ENCODE measurements around the gene TSPYL6. TPM values are rescaled to one million over a fixed set of nuclear protein-coding genes. Genes with fewer than 3 reads are reported as not detected.

TSPYL6 gene
- total and polyA plus RNA-seq, 2 donors (not counting 3 experiments of a cell fraction or from before 2014, with no cell fraction given) = 0.03 TPM; not detected in 1

GRCh38 chr2:54261537-54261936 is 5.5 kb upstream of the TSPYL6 start:
- no peak overlapping the region for H3K4me3 ChIP-seq (replicated peaks in 1 of 3; ENCODE audit: insufficient read depth in 1 of 3, low read depth in 1 of 3, low read length in 3 of 3)
- no peak overlapping the region for H3K4me2 ChIP-seq (ENCODE audit: insufficient read depth, low read length)
- no peak overlapping the region for H3K27ac ChIP-seq (ENCODE audit: insufficient read depth, low read depth, low read length)
- intact Hi-C loops (cut with micrococcal nuclease) (no loop called here), dilution Hi-C loops (cut with MboI; ENCODE audit: extremely low pct_ligation_motif_present, low sequenced_read_pairs) (no loop called here)
- H3K9me3 ChIP-seq (replicated peaks; ENCODE audit: control insufficient read depth, insufficient read depth, low read length) = no peaks in the 10 kb centered on the region
- BruUV-seq (replicated peaks) = no TSS peak
- ChIA-PET POLR2A (no interaction called here), CTCF (no interaction called here)
- peaks cover 0 to 3% of the 10 kb centered on the region in 2 experiments for H3K27me3 ChIP-seq (ENCODE audit: control insufficient read depth in 2 of 2, insufficient read depth in 2 of 2, low read length in 2 of 2)
- TF ChIP-seq MAX (IDR thresholded peaks at IDR 0.05; ENCODE audit: insufficient read depth, insufficient read length) (no peak), JUN (IDR thresholded peaks at IDR 0.05; ENCODE audit: borderline replicate concordance, insufficient read depth, insufficient read length, low read depth) (no peak), CTCF (IDR thresholded peaks at IDR 0.05; ENCODE audit: extremely low read depth in 1 of 2, insufficient read depth in 1 of 2, low read depth in 1 of 2, low read length in 2 of 2) (no peak), POLR2AphosphoS5 (IDR thresholded peaks at IDR 0.05; ENCODE audit: insufficient read depth, low read depth, low read length) (no peak)
- H3K36me3 ChIP-seq (ENCODE audit: control insufficient read depth in 2 of 2, extremely low read depth in 1 of 2, insufficient read depth in 2 of 2, low read length in 2 of 2) = no peaks in the 10 kb centered on the region
- H2AFZ ChIP-seq (ENCODE audit: low read depth, low read length) = no peak overlapping the region
- FAIRE-seq (no peak), DNase-seq (ENCODE audit: low read depth, low spot score) (peak; percentile 3)
- H4K20me1 ChIP-seq (replicated peaks; ENCODE audit: control insufficient read depth, extremely low read depth, insufficient read depth, low read length) = no peaks in the 10 kb centered on the region
- H3K79me2 ChIP-seq (ENCODE audit: control insufficient read depth, insufficient read depth, low read length) = no peaks in the 10 kb centered on the region
- H3K9me1 ChIP-seq (replicated peaks; ENCODE audit: control insufficient read depth, extremely low read depth, insufficient read depth, low read length) = no peaks in the 10 kb centered on the region
- H3K4me1 ChIP-seq (ENCODE audit: control insufficient read depth, extremely low read depth, insufficient read depth, low read length) = no peaks in the 10 kb centered on the region
- no peak overlapping the region for H3K9ac ChIP-seq (replicated peaks; ENCODE audit: extremely low read depth, insufficient read depth, low read length)

GRCh38 chr2:54260241-54260595 is 4.2 kb upstream of the TSPYL6 start:
- no peaks in the 10 kb centered on the region for H3K9me3 ChIP-seq (replicated peaks; ENCODE audit: control insufficient read depth, insufficient read depth, low read length)
- H3K79me2 ChIP-seq (ENCODE audit: control insufficient read depth, insufficient read depth, low read length) = no peaks in the 10 kb centered on the region
- CTCF ChIA-PET = interaction anchor here (1.7 to 1.8 kb wide), 2 partner anchors 19 to 32 kb away, joined by 4 to 5 read pairs; no protein-coding TSS in a partner anchor
- H2AFZ ChIP-seq (ENCODE audit: low read depth, low read length) = no peak overlapping the region
- intact Hi-C loops (cut with micrococcal nuclease) = no loop called here
- H3K4me1 ChIP-seq (ENCODE audit: control insufficient read depth, extremely low read depth, insufficient read depth, low read length) = no peaks in the 10 kb centered on the region
- POLR2A ChIA-PET = no interaction called here
- peaks cover 0 to 3% of the 10 kb centered on the region in 2 experiments for H3K27me3 ChIP-seq (ENCODE audit: control insufficient read depth in 2 of 2, insufficient read depth in 2 of 2, low read length in 2 of 2)
- no TSS peak for BruUV-seq (replicated peaks)
- no peak for TF ChIP-seq JUN (IDR thresholded peaks at IDR 0.05; ENCODE audit: borderline replicate concordance, insufficient read depth, insufficient read length, low read depth)
- no peak overlapping the region for H3K4me3 ChIP-seq (replicated peaks in 1 of 3; ENCODE audit: insufficient read depth in 1 of 3, low read depth in 1 of 3, low read length in 3 of 3)
- no peaks in the 10 kb centered on the region for H3K9me1 ChIP-seq (replicated peaks; ENCODE audit: control insufficient read depth, extremely low read depth, insufficient read depth, low read length)
- DNase-seq (ENCODE audit: low read depth, low spot score) = no peak
- H3K4me2 ChIP-seq (ENCODE audit: insufficient read depth, low read length) = no peak overlapping the region
- dilution Hi-C loops (cut with MboI; ENCODE audit: extremely low pct_ligation_motif_present, low sequenced_read_pairs) = no loop called here
- no peak overlapping the region for H3K9ac ChIP-seq (replicated peaks; ENCODE audit: extremely low read depth, insufficient read depth, low read length)
- H3K27ac ChIP-seq (ENCODE audit: insufficient read depth, low read depth, low read length) = no peak overlapping the region
- H3K36me3 ChIP-seq (ENCODE audit: control insufficient read depth in 2 of 2, extremely low read depth in 1 of 2, insufficient read depth in 2 of 2, low read length in 2 of 2) = no peaks in the 10 kb centered on the region
- no peaks in the 10 kb centered on the region for H4K20me1 ChIP-seq (replicated peaks; ENCODE audit: control insufficient read depth, extremely low read depth, insufficient read depth, low read length)
- no peak for FAIRE-seq
